Astrocyte of the spinal cord (primary cell): Measurements from ENCODE around the gene RSBN1L.
"Not testable (repeated sequence)": the region's sequence is repeated elsewhere in the genome, so short reads cannot be mapped to it uniquely, and the experiment has no call there.

Experiments
- DNase-seq: peaks from one replicate; pipeline ENCODE4 v3.0.0; 2011; ENCODE audit warnings: low read depth, low spot score
- H3K4me3 ChIP-seq: 2 replicates; pipeline ENCODE4 v1.5.1; 2011; ENCODE audit warnings: low read depth, mild to moderate bottlenecking, low read length, moderate library complexity
- in situ Hi-C: cut with HindIII; loops from 2 replicates; pipeline ENCODE4 v1.10.0; 2017; ENCODE audit warnings: low sequenced_read_pairs
- TF ChIP-seq, protein P1 (sequence below): IDR thresholded peaks from 2 replicates; pipeline ENCODE4 v1.5.1; 2012; ENCODE audit warnings: low read depth, mild to moderate bottlenecking, low read length, inconsistent platforms

RSBN1L gene

DNA sequence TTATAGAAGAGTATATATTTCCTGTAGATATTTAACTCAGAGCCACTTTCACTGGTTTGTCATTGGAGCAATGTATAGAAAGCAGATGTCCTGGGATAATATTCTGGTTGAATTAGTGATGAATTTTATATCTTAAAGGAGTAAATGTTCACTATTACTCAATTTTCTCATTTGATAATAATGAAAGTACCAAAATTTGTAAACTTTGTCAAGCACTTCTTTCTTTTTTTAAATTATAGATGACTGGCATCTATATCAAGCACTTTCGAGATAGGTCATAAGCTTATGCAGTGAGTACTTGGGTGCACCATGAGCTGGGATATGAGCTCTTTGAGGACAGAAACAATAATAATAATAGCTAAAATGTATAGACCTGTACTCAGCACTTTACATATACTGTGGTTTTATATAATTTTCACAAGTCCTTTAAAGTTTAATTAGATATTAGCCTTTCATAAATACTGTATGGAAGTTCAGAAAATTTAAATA lies 11.3 kb downstream of the RSBN1L start:
- in situ Hi-C loops = no loop called here
- no peak overlapping the region for H3K4me3 ChIP-seq
- DNase-seq = no peak
- TF ChIP-seq, protein P1, sequence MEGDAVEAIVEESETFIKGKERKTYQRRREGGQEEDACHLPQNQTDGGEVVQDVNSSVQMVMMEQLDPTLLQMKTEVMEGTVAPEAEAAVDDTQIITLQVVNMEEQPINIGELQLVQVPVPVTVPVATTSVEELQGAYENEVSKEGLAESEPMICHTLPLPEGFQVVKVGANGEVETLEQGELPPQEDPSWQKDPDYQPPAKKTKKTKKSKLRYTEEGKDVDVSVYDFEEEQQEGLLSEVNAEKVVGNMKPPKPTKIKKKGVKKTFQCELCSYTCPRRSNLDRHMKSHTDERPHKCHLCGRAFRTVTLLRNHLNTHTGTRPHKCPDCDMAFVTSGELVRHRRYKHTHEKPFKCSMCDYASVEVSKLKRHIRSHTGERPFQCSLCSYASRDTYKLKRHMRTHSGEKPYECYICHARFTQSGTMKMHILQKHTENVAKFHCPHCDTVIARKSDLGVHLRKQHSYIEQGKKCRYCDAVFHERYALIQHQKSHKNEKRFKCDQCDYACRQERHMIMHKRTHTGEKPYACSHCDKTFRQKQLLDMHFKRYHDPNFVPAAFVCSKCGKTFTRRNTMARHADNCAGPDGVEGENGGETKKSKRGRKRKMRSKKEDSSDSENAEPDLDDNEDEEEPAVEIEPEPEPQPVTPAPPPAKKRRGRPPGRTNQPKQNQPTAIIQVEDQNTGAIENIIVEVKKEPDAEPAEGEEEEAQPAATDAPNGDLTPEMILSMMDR = no peak

- no peak overlapping the region for H3K4me3 ChIP-seq
- TF ChIP-seq, protein P1 = no peak
- no peak for DNase-seq
- in situ Hi-C loops = no loop called here
These were observed 13.8 kb downstream of the RSBN1L start for GRCh38 chr7:77710067-77710466.

- H3K4me3 ChIP-seq = no peak overlapping the region
- no peak for DNase-seq
- in situ Hi-C loops = no loop called here
- TF ChIP-seq, protein P1 = no peak
These were observed 14.6 kb downstream of the RSBN1L start for GRCh38 chr7:77710861-77711260.

DNA sequence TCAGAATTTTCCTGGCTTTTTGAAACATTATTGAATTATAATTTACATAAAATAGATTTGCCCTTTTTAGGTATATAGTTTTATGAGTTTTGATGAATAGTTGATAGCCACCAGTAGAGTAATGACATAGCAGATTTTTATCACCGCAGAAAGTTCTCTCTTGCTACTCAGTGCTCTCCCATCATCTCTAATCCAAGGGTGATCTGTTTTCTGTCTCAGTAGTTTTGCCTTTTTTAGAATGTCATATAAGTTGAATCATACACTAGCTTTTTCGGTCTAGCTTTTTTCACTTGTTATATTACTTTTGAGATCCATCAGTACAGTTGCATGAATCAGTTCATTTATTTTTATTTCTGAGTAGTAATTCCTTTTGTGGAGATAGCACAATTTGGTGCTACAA lies 17.9 kb downstream of the RSBN1L start:
- in situ Hi-C loops = no loop called here
- TF ChIP-seq, protein P1 = no peak
- DNase-seq = no peak
- no peak overlapping the region for H3K4me3 ChIP-seq

GRCh38 chr7:77714931-77715330 lies 18.7 kb downstream of the RSBN1L start:
- DNase-seq, in situ Hi-C loops, H3K4me3 ChIP-seq: not testable (repeated sequence)

- DNase-seq = no peak
- H3K4me3 ChIP-seq = no peak overlapping the region
- in situ Hi-C loops = no loop called here
- TF ChIP-seq, protein P1 = no peak
These were observed 20.5 kb downstream of the RSBN1L start for GRCh38 chr7:77716804-77717203.

DNA sequence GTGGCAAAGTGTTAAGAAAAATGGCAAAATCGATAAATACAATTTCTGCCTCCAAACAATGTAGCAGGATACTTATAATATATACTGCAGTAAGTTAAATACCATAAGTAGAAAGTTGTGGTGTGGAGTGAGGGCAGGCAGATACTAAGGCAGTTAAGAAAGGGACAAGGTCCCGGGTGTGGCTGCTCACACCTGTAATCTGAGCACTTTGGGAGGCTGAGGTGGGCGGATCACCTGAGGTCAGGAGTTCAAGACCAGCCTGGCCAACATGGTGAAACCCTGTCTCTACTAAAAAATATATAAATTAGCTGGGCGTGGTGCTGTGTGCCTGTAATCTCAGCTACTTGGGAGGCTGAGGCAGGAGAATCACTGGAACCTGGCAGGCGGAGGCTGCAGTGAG lies 21.3 kb downstream of the RSBN1L start:
- in situ Hi-C loops, DNase-seq, H3K4me3 ChIP-seq: not testable (repeated sequence)

GRCh38 chr7:77727527-77727926 lies 31.3 kb downstream of the RSBN1L start:
- DNase-seq = no peak
- in situ Hi-C loops = no loop called here
- no peak overlapping the region for H3K4me3 ChIP-seq
- TF ChIP-seq, protein P1 = no peak
